Measurements from ENCODE around the gene MAVS. TPM values are rescaled to one million over a fixed set of nuclear protein-coding genes. Genes with fewer than 3 reads are reported as not detected.

MAVS gene
- total and polyA plus RNA-seq, 12 donors = 17.5 to 48.7 (median 44.2) TPM

- Histone ChIP-seq H3K4me1 (peaks cover 0 to 84% (median 30%) of the 10 kb centered on the region in 9 donors), H3K27ac (no peak overlapping the region), H3K27me3 (no peaks in the 10 kb centered on the region), H3K4me3 (no peak overlapping the region), H3K36me3 (peaks cover 0 to 59% (median 4%) of the 10 kb centered on the region in 9 donors), H3K9me3 (no peaks in the 10 kb centered on the region)
- DNase-seq = no peak
- 91 to 96% methylated on average over 11 of the region's 11 CpGs for WGBS, 2 donors
- TF ChIP-seq CTCF (IDR thresholded peaks at IDR 0.05) = no peak
- intact Hi-C loops (cut with DNase I) = no loop called here
- no peak for ATAC-seq
These were observed 78.6 kb downstream of the MAVS start for GRCh38 chr20:3925113-3925695.

Small RNA genes within 50 kb of the gene (microRNA-seq; reads per million reads assigned to microRNA genes)
- 0 reads per million in 2 donors for gene MIR103A2
- gene MIR103B2 = 0 reads per million in 2 donors

Other genes starting within 250 kb of the MAVS start
- not detected for gene GFRA4, start 183.4 kb upstream of the MAVS start, total RNA-seq
- gene GFRA4, start 183.4 kb upstream of the MAVS start, polyA plus RNA-seq = not detected
- 10 to 100 TPM in 2 of 10 donors, 1 to 10 TPM in 8; 1.6 to 13.2 (median 3.3) TPM for gene ADAM33, start 164.8 kb upstream of the MAVS start, total RNA-seq
- gene ADAM33, start 164.8 kb upstream of the MAVS start, polyA plus RNA-seq = 10 to 100 TPM in 1 of 2 donors, 1 to 10 TPM in 1; 5.6 to 71.8 TPM
- 10 to 100 TPM in 2 of 10 donors, 1 to 10 TPM in 8; 1.3 to 22.4 (median 2.8) TPM for gene SIGLEC1, start 134.2 kb upstream of the MAVS start, total RNA-seq
- gene SIGLEC1, start 134.2 kb upstream of the MAVS start, polyA plus RNA-seq = 10 to 100 TPM in 1 of 2 donors, 1 to 10 TPM in 1; 1.8 to 13.0 TPM
- 10 to 100 TPM in 7 of 10 donors, 1 to 10 TPM in 3; 8.4 to 26.5 (median 11.2) TPM for gene HSPA12B, start 114.1 kb upstream of the MAVS start, total RNA-seq
- 10 to 100 TPM; 19.7 to 21.7 TPM for gene HSPA12B, start 114.1 kb upstream of the MAVS start, polyA plus RNA-seq
- gene ADISSP, start 79.1 kb upstream of the MAVS start, total RNA-seq = 10 to 100 TPM in 4 of 10 donors, 1 to 10 TPM in 6; 7.7 to 15.7 (median 9.7) TPM
- gene ADISSP, start 79.1 kb upstream of the MAVS start, polyA plus RNA-seq = 10 to 100 TPM; 14.6 to 21.0 TPM
- gene SPEF1, start 65.4 kb upstream of the MAVS start, total RNA-seq = under 1 TPM in 6 of 10 donors, not detected in 4; 0.16 to 0.47 (median 0.23) TPM
- gene SPEF1, start 65.4 kb upstream of the MAVS start, polyA plus RNA-seq = under 1 TPM; 0.07 to 0.29 TPM
- 10 to 100 TPM; 52.3 to 95.7 (median 67.7) TPM for gene CENPB, start 60.1 kb upstream of the MAVS start, total RNA-seq
- gene CENPB, start 60.1 kb upstream of the MAVS start, polyA plus RNA-seq = 10 to 100 TPM; 52.9 to 76.5 TPM
- 10 to 100 TPM in 2 of 10 donors, 1 to 10 TPM in 8; 2.8 to 17.3 (median 5.0) TPM for gene CDC25B, start 50.5 kb upstream of the MAVS start, total RNA-seq
- gene CDC25B, start 50.5 kb upstream of the MAVS start, polyA plus RNA-seq = 10 to 100 TPM; 12.6 to 15.9 TPM
- gene AP5S1, start 26.3 kb upstream of the MAVS start, total RNA-seq = 10 to 100 TPM; 12.0 to 17.5 (median 14.7) TPM
- 1 to 10 TPM; 7.2 to 9.8 TPM for gene AP5S1, start 26.3 kb upstream of the MAVS start, polyA plus RNA-seq
- gene PANK2, start 42.6 kb downstream of the MAVS start, total RNA-seq = 10 to 100 TPM; 12.2 to 25.1 (median 17.2) TPM
- gene PANK2, start 42.6 kb downstream of the MAVS start, polyA plus RNA-seq = 10 to 100 TPM; 18.8 to 20.1 TPM
- gene RNF24, start 168.7 kb downstream of the MAVS start, total RNA-seq = 10 to 100 TPM in 1 of 10 donors, 1 to 10 TPM in 9; 2.9 to 12.9 (median 5.0) TPM
- gene RNF24, start 168.7 kb downstream of the MAVS start, polyA plus RNA-seq = 1 to 10 TPM; 2.1 to 4.2 TPM